Activated CD4-positive, alpha-beta T cell treated with anti-CD3 and anti-CD28 coated beads for 1 hour (primary cell): Measurements from ENCODE around the gene CSF3R.
A peak's percentile ranks its signal among the peaks of the same experiment; 100 is the strongest.
"Not testable (repeated sequence)": the region's sequence is repeated elsewhere in the genome, so short reads cannot be mapped to it uniquely, and the experiment has no call there.

ENCODE experiments used
- DNase-seq: peaks from one replicate; pipeline ENCODE4 v3.0.0-alpha.2; 2020

The CSF3R gene

DNA sequence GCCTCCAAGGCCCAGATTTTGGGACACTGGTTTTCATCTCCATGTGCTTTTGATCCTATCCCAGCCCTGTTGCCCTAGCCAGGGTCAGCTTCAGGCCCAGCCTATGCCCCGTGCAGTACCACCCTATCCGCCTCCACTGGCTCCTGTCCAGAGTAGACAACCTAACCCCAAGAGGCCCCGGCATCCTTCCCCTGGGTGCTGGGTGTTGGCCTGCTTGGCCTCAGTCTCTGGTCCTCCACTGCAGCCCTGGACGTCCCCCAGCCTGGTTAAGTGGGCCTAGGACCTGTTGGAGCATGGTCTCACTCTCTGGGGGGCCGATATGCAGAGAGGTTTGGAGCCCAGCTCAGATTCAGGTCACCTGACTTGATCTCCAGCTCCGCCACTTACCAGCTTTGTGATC lies 1.6 kb downstream of the CSF3R start:
- no peak for DNase-seq

DNA sequence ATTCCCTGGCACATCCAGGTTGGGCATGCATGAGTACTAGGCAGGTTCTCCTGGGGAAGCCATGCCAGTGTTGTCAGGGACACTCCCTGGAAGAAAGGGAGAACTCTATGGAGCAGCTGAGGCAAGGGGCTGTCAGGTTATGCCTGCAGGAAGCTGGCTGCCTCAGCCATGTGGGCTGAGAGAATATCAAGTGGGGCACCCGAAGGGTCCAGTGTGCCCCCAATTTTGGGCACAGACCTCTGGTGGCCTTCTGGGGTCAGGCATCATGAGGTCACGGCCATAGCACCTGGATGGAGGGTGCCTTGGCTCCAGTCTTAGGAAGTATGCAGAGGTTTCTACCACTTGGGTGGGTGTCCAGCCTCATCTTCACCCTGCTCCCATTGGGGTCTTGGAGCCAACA lies 2.6 kb downstream of the CSF3R start:
- no peak for DNase-seq

DNA sequence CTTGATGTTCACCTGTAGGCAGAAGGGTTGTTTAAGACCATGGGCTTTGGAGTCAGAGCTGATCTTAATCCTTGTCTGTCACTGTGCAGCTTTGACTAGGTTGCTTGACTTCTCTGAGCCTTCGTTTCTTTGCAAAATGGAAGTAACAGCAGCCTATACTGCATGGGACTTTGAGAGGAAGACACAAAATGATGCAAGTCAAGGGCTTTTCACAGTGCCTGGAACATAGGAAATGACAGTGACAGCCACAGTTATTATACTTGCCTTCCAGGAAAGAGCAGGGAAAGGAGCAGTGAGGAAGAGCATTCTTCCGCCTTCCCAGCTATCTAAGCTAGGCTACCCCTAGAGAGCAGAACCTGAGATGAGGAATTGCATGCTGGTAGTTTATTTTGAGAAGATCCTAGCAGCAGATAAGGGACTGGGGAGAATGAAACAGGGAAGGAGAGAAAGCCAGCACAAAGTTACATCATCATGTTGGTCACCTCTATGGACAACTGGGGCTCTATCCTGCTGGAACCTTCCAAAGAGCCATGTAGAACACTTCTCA lies 3.1 kb downstream of the CSF3R start:
- no peak for DNase-seq

DNA sequence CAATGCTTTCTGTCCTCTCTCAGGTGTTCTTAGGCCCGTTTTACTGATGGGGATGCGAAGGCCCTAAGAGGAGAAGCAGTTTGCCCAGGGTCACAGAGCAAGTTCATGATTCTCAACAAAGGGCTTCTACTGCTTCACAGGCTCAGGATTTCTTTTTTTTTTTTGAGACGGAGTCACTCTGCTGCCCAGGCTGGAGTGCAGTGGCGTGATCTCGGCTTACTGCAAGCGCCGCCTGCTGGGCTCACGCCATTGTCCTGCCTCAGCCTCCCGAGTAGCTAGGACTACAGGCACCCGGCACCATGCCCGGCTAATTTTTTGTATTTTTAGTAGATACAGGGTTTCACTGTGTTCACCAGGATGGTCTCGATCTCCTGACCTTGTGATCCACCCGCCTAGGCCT lies 5.1 kb downstream of the CSF3R start:
- not testable (repeated sequence) for DNase-seq

DNA sequence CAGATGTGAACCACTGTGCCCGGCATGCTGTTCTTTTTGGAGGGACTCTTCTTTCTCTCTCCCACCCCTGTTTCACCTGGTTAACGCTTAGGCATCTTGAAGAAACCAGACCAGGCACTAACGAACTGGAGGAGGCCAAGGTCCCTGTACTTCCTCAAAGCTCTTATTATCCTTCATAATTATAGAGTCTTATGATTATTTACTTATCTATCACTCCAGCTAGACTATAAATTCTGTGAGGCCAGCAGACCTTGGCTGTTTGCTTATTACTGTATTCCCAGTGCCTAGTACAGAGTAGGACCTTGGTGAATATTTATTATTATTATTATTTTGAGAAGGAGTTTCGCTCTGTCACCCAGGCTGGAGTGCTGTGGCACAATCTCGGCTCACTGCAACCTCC lies 5.8 kb downstream of the CSF3R start:
- DNase-seq: no peak

DNA sequence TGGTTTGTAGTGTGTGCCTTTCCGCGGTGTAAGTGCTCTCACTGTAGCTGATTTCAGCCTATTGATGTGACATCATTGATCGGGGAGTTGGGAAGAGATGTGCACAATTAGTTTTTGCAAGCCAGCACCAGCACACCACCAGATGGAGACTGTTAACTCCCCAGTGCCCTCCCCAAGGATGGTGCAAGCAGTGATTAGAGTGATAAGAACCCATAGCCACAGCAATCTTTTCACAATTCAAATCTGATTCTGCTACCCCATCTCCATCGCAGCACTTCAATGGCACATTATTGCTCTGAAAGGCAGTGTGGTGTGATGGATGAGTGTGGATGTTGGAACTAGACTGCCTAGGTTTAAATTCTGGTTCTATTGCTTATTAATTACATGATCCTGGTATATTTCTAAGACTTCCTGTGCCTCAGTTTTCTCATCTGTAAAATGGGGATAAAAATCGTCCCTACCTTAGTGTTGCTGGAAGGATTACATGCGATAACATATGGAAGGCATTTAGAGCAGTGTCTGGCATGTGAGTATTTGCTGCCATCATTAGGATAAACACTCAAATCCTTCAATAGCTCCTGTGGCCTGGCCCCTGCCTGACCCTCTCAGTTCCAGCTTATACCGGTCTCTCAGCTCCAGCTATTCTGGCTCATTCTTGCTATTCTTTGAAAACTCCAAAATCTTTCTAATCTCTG lies 6.7 kb downstream of the CSF3R start:
- no peak for DNase-seq

DNA sequence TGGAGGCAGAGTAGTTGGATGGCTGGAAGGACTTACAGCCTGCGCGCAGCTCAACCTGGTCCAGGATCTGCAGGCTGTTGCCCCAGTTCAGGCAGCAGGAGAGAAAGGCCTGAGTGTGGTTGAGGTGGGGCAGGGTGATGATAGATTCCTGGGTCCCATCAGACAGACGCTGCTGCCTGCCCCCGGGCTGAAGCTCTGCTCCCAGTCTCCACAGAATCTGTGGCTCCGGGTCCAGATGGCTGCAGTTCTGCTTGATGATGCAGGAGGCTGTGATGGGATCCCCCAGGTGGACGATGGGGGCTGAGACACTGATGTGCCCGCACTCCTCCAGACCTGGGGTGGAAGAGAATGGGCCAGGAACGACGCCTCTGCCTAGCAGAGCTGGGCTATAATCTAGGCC lies 7.4 kb downstream of the CSF3R start:
- no peak for DNase-seq

DNA sequence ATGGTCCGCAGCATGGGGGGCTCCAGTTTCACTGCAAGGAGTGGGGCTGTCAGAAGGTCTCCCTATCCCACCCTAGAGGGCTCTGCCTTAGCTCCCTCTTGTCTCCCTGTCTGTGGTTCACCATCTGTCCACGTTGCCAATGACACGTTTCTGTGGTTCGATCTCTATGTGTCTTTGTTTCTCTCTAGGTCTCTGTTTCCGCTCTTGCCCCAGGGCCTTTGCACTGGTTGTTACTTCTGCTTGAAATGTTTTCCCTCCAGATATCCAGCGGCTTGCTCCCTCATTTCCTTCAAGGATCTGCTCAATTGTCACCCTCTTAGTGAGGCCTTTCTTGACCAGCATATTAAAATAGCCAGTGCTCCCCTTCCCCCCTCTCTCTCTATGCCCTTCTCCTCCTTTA lies 10.1 kb downstream of the CSF3R start:
- DNase-seq: no peak

DNA sequence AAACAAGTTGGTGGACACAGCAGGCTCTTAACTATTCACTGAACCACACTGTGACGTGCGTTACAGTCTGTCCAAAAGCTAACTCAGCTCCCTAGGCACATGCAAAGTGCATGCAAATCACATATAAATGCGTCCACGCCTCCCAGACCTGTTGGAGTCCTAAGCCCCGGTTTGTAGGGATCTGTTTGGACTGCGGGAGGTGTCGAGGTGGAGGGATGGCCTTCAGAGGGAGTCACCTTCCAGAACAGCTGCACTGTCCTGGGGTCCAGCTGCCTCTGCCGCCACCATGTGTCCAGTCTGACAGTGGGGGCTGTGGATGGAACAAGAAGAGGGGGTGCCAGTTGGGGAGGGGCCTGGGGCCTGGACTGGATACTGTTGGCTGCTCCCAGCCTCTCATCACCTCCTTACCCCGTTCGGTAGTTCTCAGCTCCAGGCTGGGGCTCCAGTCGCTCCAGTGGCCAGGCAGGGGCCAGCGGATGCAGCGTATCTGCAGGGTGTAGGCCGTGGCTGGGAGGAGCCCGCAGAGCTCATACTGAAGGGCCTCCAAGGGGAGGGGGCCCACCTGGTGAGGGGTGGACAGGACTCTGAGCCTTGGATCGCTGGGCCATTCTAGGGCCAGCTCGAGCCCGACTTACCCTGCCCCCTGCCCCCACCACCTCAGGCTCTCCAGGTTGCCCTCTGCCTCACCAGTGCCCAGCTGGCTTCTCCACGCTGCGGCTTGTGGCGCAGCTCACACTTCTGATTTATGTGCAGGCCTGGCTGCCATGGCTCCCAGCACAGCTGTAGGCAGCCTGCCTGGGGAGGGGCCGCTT lies 10.7 kb downstream of the CSF3R start:
- DNase-seq: no peak

DNA sequence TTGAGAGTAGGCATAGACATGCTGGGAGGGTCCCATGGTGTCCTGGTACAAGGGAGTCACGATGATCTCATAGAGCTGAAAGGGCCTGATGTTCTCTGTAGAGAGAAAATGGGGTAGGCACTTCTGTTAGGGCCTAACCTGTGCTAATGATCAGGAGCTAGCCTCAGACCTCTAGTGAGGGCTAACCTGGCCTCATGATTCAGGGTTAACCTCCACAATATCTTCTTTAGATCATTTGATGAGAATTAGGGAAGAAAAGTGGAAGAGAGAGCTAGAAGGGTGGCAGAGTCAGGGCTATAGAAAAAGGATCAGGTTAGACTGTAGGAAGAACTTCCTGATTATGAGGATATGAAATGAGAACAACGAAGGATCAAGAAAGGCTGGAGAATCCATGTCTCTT lies 13.6 kb downstream of the CSF3R start:
- DNase-seq: no peak

DNA sequence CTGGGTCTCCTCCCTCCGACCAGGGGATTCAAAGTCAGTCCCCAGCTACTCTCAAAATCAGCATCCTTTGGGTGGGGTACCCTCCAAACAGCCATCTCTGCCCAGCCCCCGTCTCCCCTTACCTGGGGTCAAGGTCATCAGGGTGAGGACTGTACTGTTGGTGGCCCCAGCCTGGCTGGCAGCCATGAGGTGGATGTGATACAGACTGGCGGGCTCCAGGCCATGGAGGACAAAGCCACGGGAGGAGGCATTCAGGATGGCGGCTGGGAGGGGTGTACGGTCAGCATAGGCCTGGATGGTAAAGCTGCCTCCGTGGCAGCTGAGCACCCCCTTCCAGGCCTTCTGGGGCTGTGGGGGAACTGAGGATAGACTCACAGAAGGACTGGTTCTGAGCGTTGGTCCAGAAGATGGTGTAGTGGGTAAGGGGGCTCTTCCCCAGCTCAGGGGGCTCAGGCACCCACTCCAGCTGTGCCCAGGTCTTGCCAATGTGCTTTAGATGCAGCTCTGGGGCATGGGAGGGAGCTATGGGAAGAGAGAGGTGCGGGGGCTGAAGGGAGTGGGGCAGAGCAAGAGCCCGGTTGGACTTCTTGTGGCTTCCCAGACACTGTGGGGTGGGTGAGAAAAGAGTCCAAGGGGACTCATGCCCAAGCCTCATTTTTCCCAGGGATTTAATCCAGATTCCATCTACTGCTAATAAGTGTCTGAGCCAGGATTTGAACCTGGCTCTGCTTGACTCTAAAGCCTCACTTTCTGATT lies 14.8 kb downstream of the CSF3R start:
- no peak for DNase-seq

DNA sequence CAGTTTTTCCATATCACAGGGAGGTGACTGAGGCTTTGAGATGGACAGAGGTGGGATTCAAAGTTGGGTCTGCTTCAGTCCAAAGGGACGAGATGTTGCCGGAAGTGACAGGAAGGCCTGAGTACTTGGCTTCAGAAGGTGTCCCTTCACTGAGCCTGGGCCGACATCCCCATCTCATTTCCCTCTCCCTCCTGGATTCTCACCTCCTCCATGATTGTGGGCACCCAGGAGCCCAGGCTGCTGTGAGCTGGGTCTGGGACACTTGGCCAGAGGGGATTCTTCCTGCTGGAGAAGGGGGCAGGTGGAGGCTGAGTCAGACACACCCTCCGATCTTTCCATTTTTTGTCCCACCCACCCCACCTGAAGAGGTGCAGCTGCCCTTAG lies 15.7 kb downstream of the CSF3R start:
- DNase-seq: no peak

DNA sequence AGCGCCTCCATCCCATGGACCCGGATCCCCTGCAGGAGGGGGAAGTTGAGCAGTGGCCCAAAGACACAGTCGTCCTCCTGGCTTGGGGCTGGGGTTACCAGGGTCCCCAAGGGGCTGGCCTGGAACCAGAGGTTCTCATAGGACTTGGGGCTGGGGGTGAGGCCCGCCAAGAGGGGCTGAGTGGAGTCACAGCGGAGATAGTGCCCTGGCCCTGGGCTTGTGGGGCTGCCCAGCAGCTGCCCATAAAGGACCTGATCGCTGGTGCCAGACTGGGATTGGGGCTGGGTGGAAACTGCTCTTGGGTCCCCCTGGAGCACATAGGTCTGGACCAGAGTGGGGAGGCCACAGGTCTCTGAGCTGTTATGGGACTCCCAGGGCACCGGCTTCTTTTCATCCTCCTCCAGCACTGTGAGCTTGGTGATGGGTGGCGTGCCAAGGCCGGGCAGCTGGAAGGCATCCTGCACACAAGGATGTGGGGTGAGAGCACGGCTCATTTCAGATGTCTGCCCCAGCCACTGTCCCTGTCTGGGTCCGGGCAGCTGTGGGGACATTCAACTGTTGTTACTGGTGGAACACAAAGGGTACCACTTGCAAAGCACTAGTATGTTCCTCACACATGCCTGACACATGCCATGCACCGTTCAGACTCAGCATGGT lies 16.2 kb downstream of the CSF3R start:
- DNase-seq: no peak

DNA sequence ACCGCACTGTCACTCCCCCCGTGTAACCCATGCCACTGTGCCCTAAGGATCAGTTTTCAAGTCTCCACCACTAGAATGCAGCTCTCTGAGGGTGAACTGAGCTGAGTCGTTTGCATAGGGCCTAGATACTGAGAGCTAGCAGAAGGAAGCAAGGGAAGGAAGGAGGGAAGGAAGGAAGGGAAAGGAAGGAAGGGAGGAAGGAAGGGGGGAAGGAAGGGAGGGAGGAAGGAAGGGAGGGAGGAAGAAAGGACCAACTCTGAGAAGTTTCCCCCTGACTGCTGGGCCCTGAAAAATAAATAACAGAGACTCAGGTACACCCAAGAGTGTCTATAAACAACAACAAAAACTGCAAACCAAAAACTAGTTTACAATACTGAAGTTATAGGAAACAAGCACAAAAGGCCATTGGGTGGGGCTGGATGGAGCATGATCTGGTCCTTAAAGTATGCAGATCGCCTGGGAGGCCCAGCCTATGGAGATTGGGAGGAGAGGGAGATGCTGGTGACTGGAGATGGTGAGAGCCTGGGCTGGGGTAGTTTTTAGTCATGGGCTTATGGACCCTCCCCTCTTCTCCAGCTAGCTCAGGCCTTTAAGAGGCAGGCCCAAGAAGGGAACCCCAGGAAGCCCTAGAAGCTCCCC lies 16.9 kb downstream of the CSF3R start:
- DNase-seq: no peak

DNA sequence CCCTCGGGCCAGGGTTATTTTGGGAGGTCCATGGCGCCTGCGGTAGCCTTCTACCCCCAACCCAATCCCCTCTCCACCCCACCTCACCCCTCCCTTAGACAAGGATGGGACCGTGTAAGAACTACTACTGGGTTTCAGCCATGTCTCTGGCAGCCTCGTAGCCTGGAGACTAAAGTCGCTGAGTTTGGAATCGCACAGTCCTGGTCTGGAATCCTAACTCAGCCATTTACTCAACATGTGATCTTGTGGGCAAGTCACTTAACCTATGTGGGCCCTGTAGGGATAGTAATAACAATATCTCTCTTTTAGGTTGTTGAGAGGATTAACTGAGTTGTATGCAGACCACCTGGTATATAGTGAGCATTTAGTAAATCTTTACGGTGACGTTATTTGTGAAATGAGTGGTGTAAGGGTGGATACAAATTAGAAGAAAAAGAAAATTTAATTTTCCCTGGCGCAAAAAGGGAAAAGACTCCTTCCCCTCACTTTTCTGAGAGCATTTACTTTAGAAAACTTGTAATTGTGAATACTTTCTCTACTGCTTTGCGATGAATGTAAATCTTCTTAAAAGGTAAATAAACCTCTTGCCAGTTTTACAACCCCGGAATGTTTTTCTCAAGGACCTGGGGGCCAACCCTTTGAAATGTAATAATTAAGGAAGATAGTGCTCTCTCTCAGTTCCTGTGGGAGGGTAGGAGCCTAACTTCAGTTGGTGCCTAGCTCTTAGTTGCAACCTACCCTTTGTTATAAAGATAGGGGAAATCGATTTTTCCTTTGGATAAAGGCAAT lies 17.9 kb downstream of the CSF3R start:
- no peak for DNase-seq

DNA sequence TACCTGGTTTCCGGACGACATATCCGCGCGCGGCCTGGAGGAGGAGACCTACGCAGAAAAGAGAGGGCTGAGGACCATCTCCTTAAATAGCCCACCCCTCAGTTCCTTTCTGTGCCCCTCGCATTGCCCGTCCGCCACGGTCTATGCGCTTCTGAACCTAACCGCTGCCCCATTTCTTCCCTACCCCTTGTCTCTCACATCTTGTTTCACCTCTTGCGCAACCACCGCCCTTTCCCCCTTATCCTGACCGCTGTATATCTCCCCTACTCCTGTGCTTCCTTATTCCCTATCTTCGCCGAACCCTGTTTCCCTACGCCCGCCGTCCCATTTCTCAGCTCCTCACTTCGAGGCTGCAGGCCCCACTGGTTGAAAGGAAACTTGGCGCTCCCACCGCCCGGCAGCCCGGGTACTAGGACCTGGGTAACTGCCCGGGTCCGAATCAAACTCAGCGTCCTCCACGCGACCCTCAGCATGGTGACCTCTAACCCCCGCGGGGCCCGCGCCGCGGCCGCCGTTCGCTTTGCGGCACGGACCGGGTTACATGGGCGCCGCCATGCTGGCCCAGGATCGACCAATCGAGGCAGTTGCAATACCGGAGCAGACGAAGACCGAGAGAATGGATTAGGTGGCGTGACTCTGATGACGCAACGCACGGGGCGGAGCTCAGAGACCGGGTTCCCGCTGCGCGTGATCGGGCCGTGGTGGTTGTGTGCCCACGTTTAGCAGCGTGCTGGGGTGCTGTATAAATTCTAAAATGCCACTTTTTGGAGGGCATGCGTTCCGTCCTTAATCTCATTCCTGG lies 18.7 kb downstream of the CSF3R start, which contains the start of gene MRPS15:
MRPS15 (minus strand) TSS at position 582 of the 802 bp plus-strand sequence; CDS start at position 473, 109 bp downstream.
- DNase-seq: peak; percentile 91

DNA sequence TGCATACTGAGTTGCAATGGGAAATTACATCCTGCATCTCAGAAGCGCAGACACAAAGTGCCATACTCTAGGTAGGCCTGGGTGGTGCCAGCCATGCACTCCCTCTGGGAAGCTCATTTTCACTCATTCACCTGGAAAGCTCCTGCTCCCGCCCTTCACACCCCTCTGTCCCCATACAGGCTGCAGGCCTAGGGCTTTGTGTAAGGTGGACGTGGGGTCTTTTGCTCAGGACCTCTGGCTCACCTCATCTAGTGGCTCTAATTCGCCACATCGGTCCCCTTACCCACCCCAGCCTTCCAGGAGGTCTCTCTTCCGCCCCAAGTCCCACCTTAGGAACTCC lies 19.3 kb downstream of the CSF3R start:
- DNase-seq: no peak

DNA sequence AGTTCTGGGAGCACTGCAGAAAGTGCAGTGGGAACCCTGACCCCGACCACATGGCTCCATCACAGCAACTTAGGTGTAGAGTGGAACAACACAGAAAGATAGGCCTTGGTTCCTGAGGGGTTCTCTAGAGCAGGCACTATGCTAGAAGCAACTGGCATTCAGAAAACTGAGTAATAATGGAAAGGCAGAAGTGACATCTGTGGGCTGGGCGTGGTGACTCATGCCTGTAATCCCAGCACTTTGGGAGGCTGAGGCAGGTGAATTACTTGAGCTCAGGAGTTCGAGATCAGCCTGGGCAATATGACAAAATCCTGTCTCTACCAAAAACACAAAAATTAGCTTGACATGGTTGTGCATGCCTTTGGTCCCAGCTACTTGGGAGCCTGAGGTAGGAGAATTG lies 23.8 kb downstream of the CSF3R start:
- no peak for DNase-seq

DNA sequence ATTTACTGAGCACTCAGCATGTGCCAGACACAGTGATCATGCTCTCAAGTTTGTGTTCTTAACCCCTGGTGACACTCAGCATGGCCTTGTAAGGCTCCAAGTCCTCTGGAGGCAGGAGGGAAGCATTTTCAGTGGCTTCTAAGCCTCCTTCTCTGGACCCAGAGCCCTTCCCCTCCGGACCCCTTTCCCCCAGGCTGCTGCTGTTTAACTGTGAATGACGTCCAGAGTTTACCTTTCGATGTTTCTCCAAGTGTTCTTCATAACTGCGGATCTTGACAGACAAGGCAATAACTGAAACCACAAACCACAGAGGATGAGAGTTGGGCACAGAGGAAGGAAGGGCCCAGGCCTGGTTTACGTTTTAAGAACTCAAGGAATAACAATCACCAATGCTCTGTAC lies 25.0 kb downstream of the CSF3R start:
- no peak for DNase-seq

DNA sequence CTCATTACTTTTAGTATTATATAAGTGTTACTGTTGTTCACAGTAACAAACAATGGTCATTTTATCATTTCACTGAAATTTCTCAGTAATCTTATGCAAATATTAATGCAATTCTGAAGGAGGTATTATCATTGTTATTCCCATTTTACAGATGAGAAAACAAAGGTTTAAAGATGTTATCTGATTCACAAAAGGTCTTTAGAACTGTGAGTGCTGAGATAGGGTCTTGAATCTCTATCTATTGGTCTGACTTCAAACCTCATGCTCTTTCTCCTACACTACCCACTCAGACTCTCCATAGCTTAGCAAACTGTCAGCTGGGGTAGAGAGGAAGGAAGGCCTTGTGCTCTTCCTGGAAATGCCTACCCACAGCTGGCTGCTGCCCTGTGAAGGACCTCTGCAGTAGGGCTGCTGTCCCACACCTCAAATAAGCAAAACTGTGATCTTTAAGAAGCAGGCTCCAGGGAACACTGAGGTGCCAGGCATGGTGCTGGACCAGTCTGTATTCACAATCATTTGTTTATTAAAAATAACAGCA lies 26.3 kb downstream of the CSF3R start:
- DNase-seq: no peak

DNA sequence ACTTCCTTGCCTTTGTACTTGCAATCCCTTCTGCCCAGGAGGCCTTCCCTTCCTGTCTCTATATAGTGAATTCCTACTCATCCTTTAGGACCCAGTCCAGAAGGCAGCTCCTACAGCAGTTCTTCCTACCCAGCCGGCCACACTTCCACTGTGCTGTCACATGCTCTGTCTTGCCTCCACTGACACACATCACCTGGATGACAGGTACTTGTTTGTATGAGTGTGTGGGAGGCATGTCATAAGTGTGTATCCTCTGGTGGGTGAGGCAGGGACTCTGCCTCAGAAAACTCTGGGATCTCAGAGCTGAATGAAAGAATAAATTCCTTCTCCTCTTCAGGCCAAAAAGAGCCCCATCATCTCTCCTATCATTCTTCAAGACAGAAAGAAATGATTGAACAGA lies 27.3 kb downstream of the CSF3R start:
- no peak for DNase-seq
